ENCODE results near the gene HYI. TPM values are rescaled to one million over a fixed set of nuclear protein-coding genes. Genes with fewer than 3 reads are reported as not detected.

Gene HYI
- total and polyA plus RNA-seq, 9 donors: 17.8 to 29.2 (median 22.2) TPM

GRCh38 chr1:43446388-43446740 lies 7.4 kb downstream of the HYI start:
- DNase-seq: peak; percentile 6
- no peaks in the 10 kb centered on the region for H3K9me3 ChIP-seq (replicated peaks; ENCODE audit: control insufficient read depth, low read depth, low read length)
- no peaks in the 10 kb centered on the region for H3K27me3 ChIP-seq (ENCODE audit: control insufficient read depth, insufficient read depth, low read length)
- H3K27ac ChIP-seq (ENCODE audit: low read length): no peak overlapping the region
- H3K4me1 ChIP-seq (ENCODE audit: control insufficient read depth, insufficient read depth, low read length): no peaks in the 10 kb centered on the region
- no peak overlapping the region for H3K4me3 ChIP-seq (ENCODE audit: low read length)
- H3K36me3 ChIP-seq (ENCODE audit: control insufficient read depth, insufficient read depth, low read length): peaks cover 96% of the 10 kb centered on the region
- 90% methylated on average over 4 of the region's 4 CpGs for WGBS (ENCODE audit: insufficient coverage)

GRCh38 chr1:43445606-43446387 lies 7.9 kb downstream of the HYI start:
- no peak for DNase-seq
- whole genome bisulfite sequencing (ENCODE audit: insufficient coverage): 91% methylated on average over 6 of the region's 10 CpGs

GRCh38 chr1:43444836-43445235 lies 8.9 kb downstream of the HYI start:
- H3K36me3 ChIP-seq (ENCODE audit: control insufficient read depth, insufficient read depth, low read length): peaks cover 96% of the 10 kb centered on the region
- no peak for DNase-seq
- 67% methylated on average over 1 of the region's 1 CpG for WGBS (ENCODE audit: insufficient coverage)

More at GRCh38 chr1:43445606-43446387, 7.9 kb downstream of the HYI start:
- Histone ChIP-seq H3K4me1 (ENCODE audit: control insufficient read depth, insufficient read depth, low read length) (no peaks in the 10 kb centered on the region), H3K36me3 (ENCODE audit: control insufficient read depth, insufficient read depth, low read length) (peaks cover 96% of the 10 kb centered on the region), H3K27me3 (ENCODE audit: control insufficient read depth, insufficient read depth, low read length) (no peaks in the 10 kb centered on the region), H3K4me3 (ENCODE audit: low read length) (no peak overlapping the region), H3K9me3 (replicated peaks; ENCODE audit: control insufficient read depth, low read depth, low read length) (no peaks in the 10 kb centered on the region), H3K27ac (ENCODE audit: low read length) (no peak overlapping the region)

GRCh38 chr1:43444151-43444828 lies 9.4 kb downstream of the HYI start:
- 81% methylated on average over 7 of the region's 13 CpGs for WGBS (ENCODE audit: insufficient coverage)
- no peak for DNase-seq
- no peak overlapping the region for H3K27ac ChIP-seq (ENCODE audit: low read length)
- no peaks in the 10 kb centered on the region for H3K27me3 ChIP-seq (ENCODE audit: control insufficient read depth, insufficient read depth, low read length)
- no peaks in the 10 kb centered on the region for H3K4me1 ChIP-seq (ENCODE audit: control insufficient read depth, insufficient read depth, low read length)
- H3K9me3 ChIP-seq (replicated peaks; ENCODE audit: control insufficient read depth, low read depth, low read length): no peaks in the 10 kb centered on the region
- H3K36me3 ChIP-seq (ENCODE audit: control insufficient read depth, insufficient read depth, low read length): peaks cover 96% of the 10 kb centered on the region
- H3K4me3 ChIP-seq (ENCODE audit: low read length): no peak overlapping the region

More at GRCh38 chr1:43444836-43445235, 8.9 kb downstream of the HYI start:
- Histone ChIP-seq H3K27me3 (ENCODE audit: control insufficient read depth, insufficient read depth, low read length) (no peaks in the 10 kb centered on the region), H3K4me3 (ENCODE audit: low read length) (no peak overlapping the region), H3K9me3 (replicated peaks; ENCODE audit: control insufficient read depth, low read depth, low read length) (no peaks in the 10 kb centered on the region), H3K4me1 (ENCODE audit: control insufficient read depth, insufficient read depth, low read length) (no peaks in the 10 kb centered on the region), H3K27ac (ENCODE audit: low read length) (no peak overlapping the region)

- DNase-seq: no peak
- 86% methylated on average over 15 of the region's 16 CpGs for WGBS (ENCODE audit: insufficient coverage)
- Histone ChIP-seq H3K27me3 (ENCODE audit: control insufficient read depth, insufficient read depth, low read length) (no peaks in the 10 kb centered on the region), H3K4me1 (ENCODE audit: control insufficient read depth, insufficient read depth, low read length) (no peaks in the 10 kb centered on the region), H3K4me3 (ENCODE audit: low read length) (no peak overlapping the region), H3K9me3 (replicated peaks; ENCODE audit: control insufficient read depth, low read depth, low read length) (no peaks in the 10 kb centered on the region), H3K36me3 (ENCODE audit: control insufficient read depth, insufficient read depth, low read length) (peaks cover 96% of the 10 kb centered on the region), H3K27ac (ENCODE audit: low read length) (no peak overlapping the region)
These were observed 10.4 kb downstream of the HYI start for GRCh38 chr1:43443197-43443946.

GRCh38 chr1:43442756-43443155 lies 11.0 kb downstream of the HYI start:
- no peaks in the 10 kb centered on the region for H3K4me1 ChIP-seq (ENCODE audit: control insufficient read depth, insufficient read depth, low read length)
- no peak for DNase-seq
- H3K9me3 ChIP-seq (replicated peaks; ENCODE audit: control insufficient read depth, low read depth, low read length): no peaks in the 10 kb centered on the region
- H3K4me3 ChIP-seq (ENCODE audit: low read length): no peak overlapping the region
- peaks cover 96% of the 10 kb centered on the region for H3K36me3 ChIP-seq (ENCODE audit: control insufficient read depth, insufficient read depth, low read length)
- no peaks in the 10 kb centered on the region for H3K27me3 ChIP-seq (ENCODE audit: control insufficient read depth, insufficient read depth, low read length)
- 93% methylated on average over 8 of the region's 12 CpGs for WGBS (ENCODE audit: insufficient coverage)
- H3K27ac ChIP-seq (ENCODE audit: low read length): no peak overlapping the region

- Histone ChIP-seq H3K9me3 (replicated peaks; ENCODE audit: control insufficient read depth, low read depth, low read length) (no peaks in the 10 kb centered on the region), H3K27me3 (ENCODE audit: control insufficient read depth, insufficient read depth, low read length) (no peaks in the 10 kb centered on the region), H3K4me1 (ENCODE audit: control insufficient read depth, insufficient read depth, low read length) (no peaks in the 10 kb centered on the region), H3K4me3 (ENCODE audit: low read length) (no peak overlapping the region), H3K27ac (ENCODE audit: low read length) (no peak overlapping the region), H3K36me3 (ENCODE audit: control insufficient read depth, insufficient read depth, low read length) (peaks cover 97% of the 10 kb centered on the region)
- WGBS (ENCODE audit: insufficient coverage): 93% methylated on average over 9 of the region's 18 CpGs
- DNase-seq: no peak
These were observed 11.7 kb downstream of the HYI start for GRCh38 chr1:43441894-43442637.

- no peak overlapping the region for H3K4me3 ChIP-seq (ENCODE audit: low read length)
- peaks cover 2% of the 10 kb centered on the region for H3K4me1 ChIP-seq (ENCODE audit: control insufficient read depth, insufficient read depth, low read length)
- no peaks in the 10 kb centered on the region for H3K27me3 ChIP-seq (ENCODE audit: control insufficient read depth, insufficient read depth, low read length)
- WGBS (ENCODE audit: insufficient coverage): 97% methylated on average over 10 of the region's 15 CpGs
- no peaks in the 10 kb centered on the region for H3K9me3 ChIP-seq (replicated peaks; ENCODE audit: control insufficient read depth, low read depth, low read length)
- H3K36me3 ChIP-seq (ENCODE audit: control insufficient read depth, insufficient read depth, low read length): peaks cover 97% of the 10 kb centered on the region
- no peak overlapping the region for H3K27ac ChIP-seq (ENCODE audit: low read length)
- no peak for DNase-seq
These were observed 12.4 kb downstream of the HYI start for GRCh38 chr1:43441166-43441893.

- H3K4me3 ChIP-seq (ENCODE audit: low read length): no peak overlapping the region
- WGBS (ENCODE audit: insufficient coverage): 100% methylated on average over 1 of the region's 7 CpGs
- no peak overlapping the region for H3K27ac ChIP-seq (ENCODE audit: low read length)
- H3K27me3 ChIP-seq (ENCODE audit: control insufficient read depth, insufficient read depth, low read length): no peaks in the 10 kb centered on the region
- peaks cover 90% of the 10 kb centered on the region for H3K36me3 ChIP-seq (ENCODE audit: control insufficient read depth, insufficient read depth, low read length)
- H3K4me1 ChIP-seq (ENCODE audit: control insufficient read depth, insufficient read depth, low read length): peaks cover 2% of the 10 kb centered on the region
- DNase-seq: no peak
- no peaks in the 10 kb centered on the region for H3K9me3 ChIP-seq (replicated peaks; ENCODE audit: control insufficient read depth, low read depth, low read length)
These were observed 13.4 kb downstream of the HYI start for GRCh38 chr1:43440358-43440757.
